ENCODE data around the gene EN2. TPM values are rescaled to one million over a fixed set of nuclear protein-coding genes. Genes with fewer than 3 reads are reported as not detected.

EN2 gene
- total RNA-seq, 4 donors from 2014 or later: 0.13 to 0.15 TPM; not detected in 2

DNA sequence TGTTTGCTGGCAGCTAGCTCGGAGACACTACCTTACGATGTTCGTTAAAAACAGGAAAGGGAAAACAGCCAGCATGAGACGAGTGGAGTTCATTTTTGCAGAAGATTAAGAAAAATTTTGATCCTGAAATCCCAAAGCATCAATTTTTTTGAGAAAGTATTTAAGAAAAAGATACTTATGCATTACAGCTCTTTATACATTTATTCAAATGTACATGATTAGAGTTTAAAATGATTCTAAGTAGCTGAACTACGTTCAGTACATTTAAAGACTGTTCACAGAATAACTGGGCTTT is 53.7 kb downstream of the EN2 start:
- Histone ChIP-seq H3K27me3 (peaks cover 100% of the 10 kb centered on the region), H3K9me3 (no peaks in the 10 kb centered on the region), H3K27ac (no peak overlapping the region), H3K4me1 (peaks cover 0 to 10% (median 5%) of the 10 kb centered on the region in 3 donors), H3K4me3 (no peak overlapping the region), H3K36me3 (no peaks in the 10 kb centered on the region)
- WGBS, 2 donors (ENCODE audit: low coverage in 1 of 2): 8 to 16% methylated on average over 5 of the region's 5 CpGs
- TF ChIP-seq POLR2AphosphoS5 (IDR thresholded peaks at IDR 0.05) (no peak), EP300 (IDR thresholded peaks at IDR 0.05) (no peak)
- no peak for ATAC-seq

- 27 to 30% methylated on average over 3 to 4 of the region's 4 CpGs for WGBS, 2 donors (ENCODE audit: low coverage in 1 of 2)
These were observed 54.4 kb downstream of the EN2 start for GRCh38 chr7:155512246-155512887.

DNA sequence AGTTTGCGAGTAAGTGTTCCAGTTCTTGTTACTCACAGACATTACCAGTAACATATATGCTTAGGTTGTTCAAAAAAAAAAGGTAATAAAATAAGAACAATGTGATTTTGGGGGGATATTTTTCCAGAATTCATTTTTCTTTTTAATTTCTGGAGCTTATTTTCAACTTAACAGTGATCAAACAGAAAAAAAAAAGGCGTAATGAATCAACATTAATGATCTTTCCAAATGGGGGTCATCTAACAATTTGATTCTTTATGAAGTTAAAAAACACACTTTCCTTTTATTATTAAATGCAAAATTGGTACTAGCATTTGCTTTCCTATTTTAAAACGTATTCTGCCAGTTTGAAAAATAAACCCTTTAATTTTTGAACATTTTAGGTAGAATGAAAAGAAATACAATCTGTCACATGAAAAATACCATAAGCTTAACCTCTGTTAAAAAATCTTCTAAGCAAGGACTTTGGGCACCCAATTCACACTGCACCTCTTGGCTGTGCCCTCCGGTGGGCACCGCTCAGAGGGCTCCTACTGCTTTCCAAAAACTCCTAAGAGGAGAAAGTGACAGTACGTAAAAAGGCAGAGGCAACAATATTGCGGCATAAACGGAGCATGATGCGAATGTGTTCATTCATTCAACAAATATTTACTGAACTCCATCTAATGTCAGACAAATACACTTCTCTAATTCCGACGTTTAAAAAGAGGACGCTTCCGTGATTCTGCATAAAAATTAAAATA is 55.8 kb downstream of the EN2 start:
- Histone ChIP-seq H3K36me3 (no peaks in the 10 kb centered on the region), H3K27ac (no peak overlapping the region), H3K9me3 (no peaks in the 10 kb centered on the region), H3K4me3 (no peak overlapping the region), H3K4me1 (peaks cover 0 to 10% (median 5%) of the 10 kb centered on the region in 3 donors), H3K27me3 (peaks cover 100% of the 10 kb centered on the region)
- TF ChIP-seq CTCF (IDR thresholded peaks at IDR 0.05) (no peak), POLR2AphosphoS5 (IDR thresholded peaks at IDR 0.05) (no peak), EP300 (IDR thresholded peaks at IDR 0.05) (no peak), POLR2A (IDR thresholded peaks at IDR 0.05) (no peak)
- WGBS, 2 donors (ENCODE audit: low coverage in 1 of 2): 70 to 81% methylated on average over 13 of the region's 13 CpGs
- no peak for ATAC-seq

More at GRCh38 chr7:155512246-155512887, 54.4 kb downstream of the EN2 start:
- Histone ChIP-seq H3K4me3 (no peak overlapping the region), H3K27me3 (peaks cover 100% of the 10 kb centered on the region), H3K9me3 (no peaks in the 10 kb centered on the region), H3K36me3 (no peaks in the 10 kb centered on the region), H3K4me1 (peaks cover 0 to 10% (median 5%) of the 10 kb centered on the region in 3 donors), H3K27ac (no peak overlapping the region)
- no peak for ATAC-seq
- no peak for TF ChIP-seq POLR2AphosphoS5 (IDR thresholded peaks at IDR 0.05)
- TF ChIP-seq POLR2A (IDR thresholded peaks at IDR 0.05): no peak
- TF ChIP-seq EP300 (IDR thresholded peaks at IDR 0.05): no peak
- no peak for TF ChIP-seq CTCF (IDR thresholded peaks at IDR 0.05)

- Histone ChIP-seq H3K4me3 (no peak overlapping the region), H3K27me3 (peaks cover 100% of the 10 kb centered on the region), H3K36me3 (no peaks in the 10 kb centered on the region), H3K9me3 (no peaks in the 10 kb centered on the region), H3K27ac (no peak overlapping the region), H3K4me1 (peaks cover 0 to 9% (median 5%) of the 10 kb centered on the region in 3 donors)
- no peak for ATAC-seq
- TF ChIP-seq CTCF (IDR thresholded peaks at IDR 0.05) (no peak), POLR2AphosphoS5 (IDR thresholded peaks at IDR 0.05) (no peak), POLR2A (IDR thresholded peaks at IDR 0.05) (no peak), EP300 (IDR thresholded peaks at IDR 0.05) (no peak)
- WGBS, 2 donors (ENCODE audit: low coverage in 1 of 2): 83 to 84% methylated on average over 5 to 8 of the region's 8 CpGs
These were observed 56.4 kb downstream of the EN2 start for GRCh38 chr7:155514296-155514695.

Other genes with a start within 250 kb of the EN2 start
- 10 to 100 TPM; 18.8 to 52.1 (median 30.7) TPM for gene INSIG1, start 160.3 kb upstream of the EN2 start, total RNA-seq
- not detected for gene CNPY1, start 88.4 kb downstream of the EN2 start, total RNA-seq
- gene RBM33, start 186.5 kb downstream of the EN2 start, total RNA-seq: 10 to 100 TPM; 25.2 to 67.4 (median 37.6) TPM

Data from gastroesophageal sphincter (tissue), 4 donors.